Lower leg skin (tissue), 3 donors: ENCODE measurements around the gene ZFYVE28.

ENCODE experiments used
- CTCF ChIP-seq, 3 donors: fragments of 450-650 bp; IDR thresholded peaks; one replicate each; pipeline ENCODE4 v1.5.1; 2016; ENCODE audit warnings: antibody characterized with exemption in 3 of 3, mild to moderate bottlenecking in 3 of 3, moderate library complexity in 2 of 3
- POLR2A ChIP-seq, 2 donors: fragments of 450-650 bp; IDR thresholded peaks; one replicate each; pipeline ENCODE4 v1.6.1; 2016 to 2017; ENCODE audit warnings: antibody characterized with exemption in 2 of 2, mild to moderate bottlenecking in 1 of 2, moderate library complexity in 1 of 2

GRCh38 chr4:2397596-2398379 is 20.7 kb downstream of the ZFYVE28 start:
- no peak for TF ChIP-seq POLR2A (IDR thresholded peaks at IDR 0.05)
- no peak for TF ChIP-seq CTCF (IDR thresholded peaks at IDR 0.05)
